Nephron progenitor cell (in vitro differentiated cells): ENCODE results near the gene CCDC85C.

ENCODE experiments used
- DNase-seq: peaks from one replicate; pipeline ENCODE4 v3.0.0; 2021
- H3K27ac Mint-ChIP-seq: 2 replicates; pipeline ENCODE4 v1.8.0; 2021; ENCODE audit warnings: mild to moderate bottlenecking, moderate library complexity, mixed read lengths
- H3K27me3 Mint-ChIP-seq: 2 replicates; pipeline ENCODE4 v1.8.0; 2021; ENCODE audit warnings: mild to moderate bottlenecking, low read depth, mixed read lengths; ENCODE audit not compliant: poor library complexity
- H3K36me3 Mint-ChIP-seq: 2 replicates; pipeline ENCODE4 v1.8.0; 2021; ENCODE audit warnings: low read depth, mixed read lengths
- H3K4me1 Mint-ChIP-seq: 2 replicates; pipeline ENCODE4 v1.8.0; 2021; ENCODE audit warnings: mixed read lengths
- H3K4me3 Mint-ChIP-seq: 2 replicates; pipeline ENCODE4 v1.8.0; 2021; ENCODE audit warnings: mild to moderate bottlenecking, moderate library complexity, mixed read lengths
- H3K9me3 Mint-ChIP-seq: 2 replicates; pipeline ENCODE4 v1.8.0; 2021; ENCODE audit warnings: mild to moderate bottlenecking, moderate library complexity, mixed read lengths
- CTCF ChIP-seq: fragments of 200-600 bp; sonication (generic); IDR thresholded peaks from 2 replicates; pipeline ENCODE4 v1.5.0; 2021; ENCODE audit warnings: antibody characterized with exemption

CCDC85C gene

DNA sequence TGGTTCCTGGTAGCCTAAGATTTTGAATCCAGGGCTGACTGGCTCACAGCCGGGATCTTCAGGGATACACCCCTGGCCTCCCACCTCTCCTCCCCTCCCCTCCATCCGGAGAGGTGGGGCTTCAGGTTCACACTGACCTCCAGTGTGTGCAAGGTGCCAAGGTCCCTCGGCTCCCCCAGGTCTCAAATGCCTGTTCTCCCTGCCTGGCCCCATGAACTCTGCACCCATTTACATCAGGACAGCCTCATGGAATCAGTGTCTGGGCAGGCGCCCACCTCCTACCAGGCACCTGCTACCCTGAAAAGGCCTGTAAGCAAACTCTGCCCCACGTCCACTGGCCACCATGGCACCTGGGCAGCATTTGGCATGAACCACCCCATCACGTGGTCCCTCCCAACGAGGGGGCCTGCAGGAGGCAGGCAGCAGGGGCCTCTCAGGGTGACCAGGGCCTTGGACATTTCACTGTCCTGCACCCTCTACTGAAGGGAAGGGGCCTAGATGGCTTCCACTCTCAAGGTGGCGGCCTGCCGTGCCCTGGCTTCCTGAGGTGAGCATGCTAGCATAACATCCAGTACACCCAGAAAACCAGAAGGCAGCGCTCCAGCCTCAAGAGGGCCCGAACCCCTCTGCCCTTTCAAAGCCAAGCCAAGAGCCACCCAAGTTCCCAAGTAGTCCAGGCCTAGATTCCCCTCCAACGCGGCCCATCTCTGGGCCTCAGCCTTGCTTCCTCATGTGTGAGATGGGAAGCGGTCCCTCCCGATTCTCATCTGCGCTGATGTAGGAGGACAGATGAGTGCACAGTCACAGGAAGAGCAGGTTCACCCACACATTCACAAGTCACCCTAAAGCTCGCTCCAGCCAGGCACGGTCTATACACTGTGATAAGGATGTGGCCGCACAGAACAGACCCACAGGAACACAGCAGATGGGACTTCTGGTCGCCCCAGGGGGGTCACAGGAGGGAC lies 37.3 kb downstream of the CCDC85C start:
- no peak for DNase-seq
- peaks cover 13% of the 10 kb centered on the region for H3K27me3 Mint-ChIP-seq
- no peak for TF ChIP-seq CTCF
- peak overlapping the region; percentile 38 for H3K4me3 Mint-ChIP-seq
- H3K27ac Mint-ChIP-seq, result no peak overlapping the region
- no peaks in the 10 kb centered on the region for H3K36me3 Mint-ChIP-seq
- no peaks in the 10 kb centered on the region for H3K9me3 Mint-ChIP-seq
- peaks cover 100% of the 10 kb centered on the region for H3K4me1 Mint-ChIP-seq

GRCh38 chr14:99566009-99566389 lies 38.0 kb downstream of the CCDC85C start:
- H3K27ac Mint-ChIP-seq, result no peak overlapping the region

DNA sequence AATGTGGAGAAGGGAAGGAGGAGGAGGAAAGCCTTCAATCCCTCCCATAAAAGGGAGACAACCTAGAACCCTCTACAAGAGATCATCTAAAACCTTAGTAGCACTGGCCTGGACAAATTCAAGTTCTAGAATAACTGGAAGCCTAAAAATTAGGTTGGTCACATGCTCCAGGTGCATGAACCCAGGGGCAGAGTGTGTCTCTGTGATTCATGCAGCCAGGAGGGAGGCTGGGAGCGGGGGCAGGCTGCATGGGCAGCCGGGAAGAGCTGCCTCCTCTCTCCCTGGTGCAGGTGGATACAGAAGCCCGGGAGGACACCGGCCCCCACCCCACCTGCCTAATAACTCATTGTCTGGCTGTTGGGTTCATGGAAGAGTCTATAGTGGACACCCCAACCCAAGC lies 38.6 kb downstream of the CCDC85C start:
- H3K9me3 Mint-ChIP-seq, result no peaks in the 10 kb centered on the region
- peaks cover 13% of the 10 kb centered on the region for H3K27me3 Mint-ChIP-seq
- DNase-seq, result no peak
- no peaks in the 10 kb centered on the region for H3K36me3 Mint-ChIP-seq
- TF ChIP-seq CTCF, result no peak
- H3K27ac Mint-ChIP-seq, result peak overlapping the region; percentile 64
- peaks cover 93% of the 10 kb centered on the region for H3K4me1 Mint-ChIP-seq
- H3K4me3 Mint-ChIP-seq, result peak overlapping the region; percentile 49

More at GRCh38 chr14:99566009-99566389, 38.0 kb downstream of the CCDC85C start:
- Mint-ChIP-seq H3K4me3 (no peak overlapping the region), H3K27me3 (peaks cover 13% of the 10 kb centered on the region), H3K4me1 (peaks cover 97% of the 10 kb centered on the region), H3K36me3 (no peaks in the 10 kb centered on the region), H3K9me3 (no peaks in the 10 kb centered on the region)
- DNase-seq, result no peak
- no peak for TF ChIP-seq CTCF

DNA sequence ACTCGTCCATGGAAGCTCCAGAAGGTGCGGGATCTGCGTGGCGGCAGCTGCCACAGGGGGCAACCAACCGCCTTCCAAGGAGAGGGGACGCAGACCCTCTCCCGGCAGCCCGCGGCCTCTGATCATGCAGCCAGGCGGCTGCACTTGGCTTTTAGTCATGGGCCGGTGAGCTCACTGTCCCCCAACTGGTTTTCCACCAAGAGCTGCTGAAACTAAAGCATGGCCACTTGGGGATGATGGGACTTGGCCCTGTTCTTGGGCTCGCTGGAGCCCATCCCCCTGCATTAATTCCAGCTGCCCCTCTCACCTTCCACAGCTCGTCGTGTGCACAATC lies 39.1 kb downstream of the CCDC85C start:
- DNase-seq, result peak; percentile 46
- Mint-ChIP-seq H3K9me3 (no peaks in the 10 kb centered on the region), H3K4me1 (peaks cover 89% of the 10 kb centered on the region), H3K27me3 (peaks cover 13% of the 10 kb centered on the region), H3K4me3 (peak overlapping the region; percentile 49), H3K36me3 (no peaks in the 10 kb centered on the region), H3K27ac (no peak overlapping the region)
- no peak for TF ChIP-seq CTCF

DNA sequence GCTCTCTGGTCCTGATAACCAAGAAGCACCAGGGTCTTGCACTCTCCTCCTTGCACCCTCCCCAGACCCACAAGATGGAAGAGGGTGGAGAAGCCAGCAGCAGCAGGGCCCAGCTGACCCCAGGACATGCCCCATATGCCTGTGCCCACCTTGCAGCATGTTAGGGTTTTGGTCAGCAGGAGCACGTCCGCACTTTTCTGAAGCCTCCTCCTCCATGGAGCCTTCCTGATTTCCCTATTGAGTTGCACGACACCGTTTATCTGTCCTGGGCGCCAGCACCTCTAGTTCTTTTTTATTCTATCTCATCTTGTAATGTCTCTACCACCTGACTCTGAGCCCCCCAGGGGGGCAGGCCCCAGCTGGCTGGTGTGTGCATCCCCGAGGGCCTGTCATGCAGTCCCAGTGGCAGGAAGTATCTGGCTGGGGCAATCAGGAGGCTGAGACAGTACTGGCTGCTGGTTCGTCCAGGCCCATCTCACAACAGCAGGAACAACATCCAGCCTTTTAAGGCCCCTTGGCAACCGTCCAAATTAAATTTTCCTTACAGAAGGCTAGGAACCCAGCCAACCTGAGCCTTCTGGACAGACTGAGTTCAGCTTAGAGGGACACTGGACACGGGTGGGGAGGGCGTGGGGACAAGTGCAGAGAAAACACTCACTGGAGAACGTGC lies 39.6 kb downstream of the CCDC85C start:
- Mint-ChIP-seq H3K9me3 (peaks cover 2% of the 10 kb centered on the region), H3K27me3 (peaks cover 13% of the 10 kb centered on the region), H3K36me3 (peaks cover 2% of the 10 kb centered on the region), H3K4me3 (peak overlapping the region; percentile 40), H3K4me1 (peaks cover 87% of the 10 kb centered on the region), H3K27ac (peak overlapping the region; percentile 22)
- TF ChIP-seq CTCF, result no peak
- no peak for DNase-seq
